T-helper 1 cell (primary cell): Measurements from ENCODE around the gene MTMR4.
A peak's percentile ranks its signal among the peaks of the same experiment; 100 is the strongest.
"Not testable (repeated sequence)": the region's sequence is repeated elsewhere in the genome, so short reads cannot be mapped to it uniquely, and the experiment has no call there.

Experiments used
- DNase-seq, 5 donors: peaks; one replicate each; pipeline ENCODE4 v3.0.0-alpha.2; 2012 to 2020

Gene MTMR4

GRCh38 chr17:58521680-58522079 is 7.2 kb upstream of the MTMR4 start:
- no peak for DNase-seq

- DNase-seq: peak in 1 of 5 donors; percentile 26
Measured at GRCh38 chr17:58520843-58521430, 6.5 kb upstream of the MTMR4 start.

- peak; percentile 99 to 100 (median 99) for DNase-seq
Measured at GRCh38 chr17:58517928-58518609, 3.6 kb upstream of the MTMR4 start.

DNA sequence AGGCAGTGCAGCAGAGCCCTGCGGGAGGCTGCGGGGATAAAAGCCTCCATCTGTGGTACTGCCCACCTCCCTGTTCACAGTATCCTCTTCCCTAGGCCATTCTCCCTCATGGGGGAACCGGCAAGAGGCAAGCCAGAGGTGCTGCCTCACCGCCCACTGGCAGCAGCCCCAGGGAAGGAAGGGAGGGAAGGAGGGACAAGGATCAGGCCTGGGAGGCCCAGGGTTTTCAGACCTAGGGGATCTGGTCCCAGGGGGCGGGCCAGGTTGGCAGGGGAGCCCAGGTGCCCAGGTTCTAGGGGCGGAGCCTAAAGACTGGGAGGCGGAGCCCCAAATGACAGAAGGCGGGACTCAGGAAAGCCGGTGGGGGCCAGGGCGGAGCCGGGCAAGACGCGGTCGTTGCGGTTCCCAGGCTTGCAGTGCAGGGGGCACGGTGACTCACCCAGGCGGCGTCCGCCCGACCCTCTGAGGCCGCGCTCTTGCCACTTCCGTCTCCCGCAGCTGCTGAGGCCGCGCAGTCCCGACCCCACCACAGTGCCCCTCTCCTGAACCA is 3.0 kb upstream of the MTMR4 start:
- no peak for DNase-seq

DNA sequence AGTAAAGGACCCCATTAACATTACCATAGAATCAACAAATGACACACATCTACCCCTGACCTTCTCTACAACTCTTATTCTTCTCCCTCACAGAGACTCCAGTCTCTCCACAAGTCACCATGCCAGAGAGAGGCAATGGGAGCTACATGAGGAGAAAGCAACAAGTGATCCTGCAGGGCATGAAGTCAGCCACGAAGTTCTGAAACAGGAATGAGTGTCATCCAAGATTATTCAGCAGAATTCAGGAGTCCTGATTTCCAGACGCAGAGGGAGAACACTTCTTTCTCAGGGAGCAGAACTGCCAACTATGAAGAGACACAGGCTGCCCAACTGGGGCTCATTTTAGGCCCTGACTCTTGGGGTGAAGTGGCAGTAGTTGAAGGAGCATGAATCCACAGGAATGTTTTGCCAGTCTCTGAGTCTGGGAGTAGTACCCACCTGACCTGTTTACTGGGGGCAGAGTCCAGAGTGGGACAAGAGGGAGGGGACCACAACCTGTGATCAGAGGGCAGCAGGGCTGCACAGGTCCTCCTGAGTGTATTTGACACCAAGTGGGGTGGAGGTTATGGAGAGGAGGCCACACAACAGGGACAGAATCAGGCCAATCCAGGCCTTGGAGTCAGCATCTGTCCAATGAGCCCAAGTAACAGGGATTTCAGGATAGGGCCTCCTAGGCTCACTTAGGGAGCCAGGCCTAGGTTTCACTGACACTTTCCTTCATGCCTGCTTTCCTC is 2.4 kb upstream of the MTMR4 start:
- no peak for DNase-seq

- DNase-seq: no peak
Measured at GRCh38 chr17:58515286-58515685, 848 bp upstream of the MTMR4 start.

DNA sequence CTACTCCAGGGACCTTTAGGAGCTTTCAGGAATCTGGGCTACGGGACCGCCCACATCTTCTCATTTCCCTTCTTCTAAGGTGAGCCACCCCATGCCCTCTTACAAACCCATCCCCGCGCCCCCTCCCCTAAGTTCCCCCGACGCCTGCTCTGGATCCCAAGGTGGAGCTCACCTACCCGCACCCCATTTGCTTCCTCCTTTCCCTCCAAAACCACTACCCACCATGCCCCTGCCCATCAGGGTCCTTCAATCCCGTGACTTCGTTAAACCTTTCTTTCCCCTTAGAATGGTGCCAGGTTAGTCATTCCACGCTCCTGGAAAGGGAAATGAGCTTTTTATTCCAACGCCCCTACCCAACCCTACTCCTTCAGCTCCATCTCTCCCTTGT is 326 bp upstream of the MTMR4 start:
- DNase-seq: no peak

DNA sequence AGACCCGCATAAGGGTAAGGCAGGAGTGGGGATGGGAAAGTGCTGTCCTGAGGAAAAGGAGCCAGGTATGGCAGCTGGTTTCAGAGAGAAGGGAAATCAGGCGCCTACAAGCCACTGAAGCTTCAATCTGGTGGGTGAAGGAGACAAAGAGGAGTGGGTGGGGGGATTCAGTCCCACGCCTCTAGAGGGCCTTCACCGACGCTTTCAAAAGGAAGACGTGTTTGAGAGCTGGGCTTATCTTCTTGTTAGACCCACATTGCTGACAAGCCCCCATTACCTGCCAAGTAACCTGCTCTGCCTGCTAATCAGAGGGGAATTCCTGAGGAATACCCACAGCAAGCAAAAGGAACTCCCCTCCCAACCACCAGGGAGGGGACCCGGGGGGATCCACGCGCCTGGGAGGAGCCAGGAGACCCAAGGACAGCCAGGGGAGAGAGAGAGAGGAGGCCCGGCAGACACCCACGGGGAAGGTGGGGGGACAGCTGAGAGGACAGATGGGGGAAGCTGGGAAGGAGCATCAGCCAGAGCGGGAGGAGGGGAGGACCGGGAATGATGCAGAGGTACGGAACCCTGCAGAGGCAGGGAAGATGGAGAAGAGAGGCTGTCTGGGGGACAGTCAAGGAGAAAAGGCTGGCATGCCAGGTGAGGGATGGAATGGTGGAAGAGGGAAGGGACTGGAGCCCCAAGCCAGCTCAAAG is 1.0 kb downstream of the MTMR4 start:
- DNase-seq: no peak

- no peak for DNase-seq
Measured at GRCh38 chr17:58510075-58510474, 4.4 kb downstream of the MTMR4 start.

GRCh38 chr17:58508341-58509067 is 5.9 kb downstream of the MTMR4 start:
- DNase-seq: no peak

DNA sequence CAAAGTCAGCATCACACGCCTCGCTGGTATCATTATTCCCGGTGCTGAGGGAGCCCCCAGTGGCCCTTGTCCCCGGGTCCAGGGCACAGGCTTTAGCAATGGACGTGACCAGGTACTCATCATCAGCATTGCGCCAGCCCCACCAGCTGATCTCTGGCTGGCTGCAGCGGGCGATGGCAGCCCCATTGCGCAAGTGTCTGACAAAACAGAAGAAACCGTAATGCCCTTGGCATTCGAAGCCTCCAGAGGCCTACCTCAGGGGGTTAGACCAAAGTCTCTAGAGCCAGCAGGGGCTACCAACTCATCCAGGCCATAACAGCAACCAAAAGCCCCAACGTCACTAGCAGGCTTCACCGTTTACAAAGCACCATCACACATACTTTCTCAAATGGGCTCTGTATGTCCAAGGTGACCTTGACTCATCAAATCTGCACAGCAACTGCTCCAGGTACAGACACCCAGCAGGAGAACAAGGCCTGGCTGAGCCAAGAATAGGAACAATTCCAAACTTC is 7.3 kb downstream of the MTMR4 start:
- no peak for DNase-seq

DNA sequence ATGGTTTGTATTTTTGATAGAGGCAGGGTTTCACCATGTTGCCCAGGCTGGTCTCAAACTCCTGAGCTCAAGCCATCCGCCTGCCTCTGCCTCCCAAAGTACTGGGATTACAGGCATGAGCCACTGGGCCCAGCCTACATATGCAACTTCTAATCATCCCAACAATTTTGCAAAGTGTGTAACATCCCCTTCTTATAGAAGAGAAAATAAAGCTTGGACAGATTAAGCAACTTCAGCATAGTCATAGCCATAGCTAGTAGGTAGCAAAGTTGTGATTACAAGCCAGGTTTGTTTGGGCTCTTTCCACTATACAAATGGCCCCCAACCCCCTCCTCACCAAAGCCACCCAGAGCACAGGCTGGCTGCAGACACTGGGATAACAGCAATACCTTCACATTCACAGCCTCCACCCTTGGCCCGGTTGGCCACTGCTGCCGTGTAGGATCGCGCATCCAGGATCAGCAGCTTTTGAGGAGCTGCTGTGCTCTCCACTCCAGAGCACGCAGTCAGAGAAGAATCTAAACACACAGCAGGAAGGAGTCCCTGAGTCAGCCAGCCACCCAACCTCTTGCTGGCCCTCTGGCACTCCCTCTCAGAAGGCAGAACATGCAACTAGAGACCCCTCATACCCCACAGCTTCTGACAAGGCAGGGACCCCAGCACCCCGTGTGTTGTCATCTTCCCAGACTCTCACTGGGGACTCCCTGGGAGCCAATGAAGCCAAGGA is 7.9 kb downstream of the MTMR4 start:
- DNase-seq: no peak

- DNase-seq: no peak
Measured at GRCh38 chr17:58504826-58505351, 9.5 kb downstream of the MTMR4 start.

DNA sequence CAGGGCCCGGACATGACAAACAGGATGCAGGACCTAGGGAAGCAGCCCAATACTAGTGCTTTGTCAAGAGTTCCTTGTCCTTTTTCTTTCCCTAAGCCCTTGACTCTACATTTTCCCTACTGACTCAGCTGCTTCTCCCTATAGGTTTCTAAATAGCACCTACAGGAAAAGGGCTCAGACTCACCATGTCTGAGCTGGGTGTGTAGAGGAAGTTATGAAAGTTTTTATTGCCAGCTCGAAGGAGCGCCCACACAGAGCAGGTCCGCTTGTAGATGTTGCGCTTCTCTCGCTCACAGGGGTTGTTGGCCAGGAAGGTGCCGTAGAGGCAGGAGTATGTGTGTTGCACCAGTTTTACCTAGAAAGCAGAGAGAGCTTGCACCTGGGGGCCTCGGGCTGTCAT is 10.6 kb downstream of the MTMR4 start:
- no peak for DNase-seq

- DNase-seq: not testable (repeated sequence)
Measured at GRCh38 chr17:58503134-58503533, 11.3 kb downstream of the MTMR4 start.

DNA sequence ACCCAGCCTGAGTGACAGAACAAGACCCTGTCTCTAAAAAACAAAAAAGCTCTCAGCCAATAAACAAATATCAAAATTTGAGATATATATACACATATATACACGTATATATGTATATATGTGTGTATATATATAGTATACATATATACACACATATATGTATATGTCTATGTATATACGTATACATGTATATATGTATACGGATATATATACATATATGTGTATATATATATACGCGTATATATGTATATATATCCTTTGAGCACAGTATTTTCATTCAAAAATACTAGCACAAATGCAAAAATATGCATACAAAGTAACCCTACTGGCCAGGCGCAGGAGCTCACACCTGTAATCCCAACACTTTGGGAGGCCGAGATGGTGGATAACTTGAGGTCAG is 13.0 kb downstream of the MTMR4 start:
- DNase-seq: no peak

DNA sequence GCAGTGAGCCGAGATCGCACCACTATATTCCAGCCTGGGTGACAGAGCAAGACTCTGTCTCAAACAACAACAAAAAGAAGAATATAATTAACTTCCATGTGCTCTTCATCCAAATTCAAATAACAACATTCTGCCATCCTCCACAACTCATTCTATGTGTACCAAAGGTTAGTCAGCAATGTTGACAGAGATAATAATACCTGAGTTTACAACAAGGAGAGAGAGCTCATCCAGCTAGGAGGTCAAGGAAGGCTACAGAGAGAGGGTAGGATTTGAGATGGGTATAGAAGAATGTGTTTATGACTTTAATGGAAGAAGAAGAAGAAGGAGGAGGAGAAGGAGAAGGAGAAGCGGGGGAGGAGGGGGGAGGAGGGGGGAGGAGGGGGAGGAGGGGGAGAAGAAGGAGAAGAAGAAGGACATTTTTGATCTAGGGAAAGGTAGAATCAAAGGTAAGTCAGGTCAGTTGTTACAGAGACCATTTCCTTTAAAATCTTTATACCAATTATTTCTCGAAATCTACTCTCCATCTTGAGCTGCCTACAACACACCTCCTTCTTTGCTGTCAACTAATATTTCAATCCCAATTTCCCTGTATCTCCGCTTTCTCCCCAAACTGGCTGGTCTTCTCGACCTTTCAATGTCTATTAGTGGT is 16.1 kb downstream of the MTMR4 start:
- DNase-seq: no peak

- DNase-seq: no peak
Measured at GRCh38 chr17:58493506-58493905, 20.9 kb downstream of the MTMR4 start.

GRCh38 chr17:58492238-58493121 is 22.0 kb downstream of the MTMR4 start:
- peak in 1 of 5 donors; percentile 15 for DNase-seq
